SKM-1 treated with dmso at 0.1 percent for 144 hours (cell line): ENCODE measurements around the gene EMD.
"Not testable (repeated sequence)": the region's sequence is repeated elsewhere in the genome, so short reads cannot be mapped to it uniquely, and the experiment has no call there.

Source experiments
- DNase-seq: peaks from one replicate; lab custom pipeline; 2025; ENCODE audit not compliant: unreplicated experiment; lab: John Stamatoyannopoulos, UW

The EMD gene

GRCh38 chrX:154389812-154390747 lies 11.0 kb downstream of the EMD start:
- not testable (repeated sequence) for DNase-seq

GRCh38 chrX:154396363-154396762 lies 17.3 kb downstream of the EMD start:
- DNase-seq, result not testable (repeated sequence)

GRCh38 chrX:154396973-154397887 lies 18.1 kb downstream of the EMD start:
- no peak for DNase-seq

- DNase-seq, result peak; percentile 79
Measured at GRCh38 chrX:154397888-154398667, 19.0 kb downstream of the EMD start, which contains the start of gene RPL10. Gene RPL10, plus strand, starts transcription at chrX:154398377. Its CDS starts 143 bp downstream, at chrX:154398520.

- peak; percentile 38 for DNase-seq
Measured at GRCh38 chrX:154398668-154399526, 19.8 kb downstream of the EMD start.

- DNase-seq, result no peak
Measured at GRCh38 chrX:154399527-154400368, 20.7 kb downstream of the EMD start.

GRCh38 chrX:154400369-154400817 lies 21.3 kb downstream of the EMD start:
- DNase-seq, result not testable (repeated sequence)

- no peak for DNase-seq
Measured at GRCh38 chrX:154401045-154401799, 22.1 kb downstream of the EMD start.

- no peak for DNase-seq
Measured at GRCh38 chrX:154401918-154402621, 23.0 kb downstream of the EMD start.

- no peak for DNase-seq
Measured at GRCh38 chrX:154402622-154403127, 23.6 kb downstream of the EMD start.

GRCh38 chrX:154403192-154403591 lies 24.1 kb downstream of the EMD start:
- DNase-seq, result no peak

- no peak for DNase-seq
Measured at GRCh38 chrX:154403858-154404257, 24.8 kb downstream of the EMD start.

- no peak for DNase-seq
Measured at GRCh38 chrX:154404625-154405192, 25.6 kb downstream of the EMD start.

GRCh38 chrX:154408659-154409221 lies 29.6 kb downstream of the EMD start:
- DNase-seq, result no peak

GRCh38 chrX:154409222-154409871 lies 30.3 kb downstream of the EMD start, which contains the start of gene DNASE1L1:
Gene DNASE1L1, minus strand, starts transcription at chrX:154409254. Its CDS starts 3,686 bp downstream, at chrX:154405568.
- DNase-seq, result peak; percentile 62

GRCh38 chrX:154411981-154412340 lies 32.9 kb downstream of the EMD start:
- DNase-seq, result no peak
